T-helper 1 cell treated with Interleukin-12 subunit alpha and Interleukin-12 subunit beta and Interleukin-4 antibody, amounts not matched to agents 30 μg/mL and 1 μg/mL, for 36 hours (primary cell): ENCODE data around the gene ASB7.
A peak's percentile ranks its signal among the peaks of the same experiment; 100 is the strongest.
"Not testable (repeated sequence)": the region's sequence is repeated elsewhere in the genome, so short reads cannot be mapped to it uniquely, and the experiment has no call there.

Source experiments
- H3K27ac Mint-ChIP-seq: one replicate; pipeline ENCODE4 v1.8.0; 2021; ENCODE audit warnings: mild to moderate bottlenecking, mixed read lengths
- H3K27me3 Mint-ChIP-seq: one replicate; pipeline ENCODE4 v1.8.0; 2021; ENCODE audit warnings: low read depth, mixed read lengths
- H3K36me3 Mint-ChIP-seq: one replicate; pipeline ENCODE4 v1.8.0; 2021; ENCODE audit warnings: low read depth, mixed read lengths
- H3K4me1 Mint-ChIP-seq: one replicate; pipeline ENCODE4 v1.8.0; 2021; ENCODE audit warnings: low read depth, mixed read lengths
- H3K4me3 Mint-ChIP-seq: one replicate; pipeline ENCODE4 v1.8.0; 2021; ENCODE audit warnings: mild to moderate bottlenecking, moderate library complexity, mixed read lengths
- H3K9me3 Mint-ChIP-seq: one replicate; pipeline ENCODE4 v1.8.0; 2021; ENCODE audit warnings: mixed read lengths

Gene ASB7

GRCh38 chr15:100580414-100580813 is 22.0 kb upstream of the ASB7 start:
- H3K4me3 Mint-ChIP-seq = peak overlapping the region; percentile 14
- peak overlapping the region; percentile 82 for H3K27ac Mint-ChIP-seq
- H3K36me3 Mint-ChIP-seq = peaks cover 76% of the 10 kb centered on the region
- H3K27me3 Mint-ChIP-seq = no peaks in the 10 kb centered on the region
- peaks cover 20% of the 10 kb centered on the region for H3K9me3 Mint-ChIP-seq
- peaks cover 36% of the 10 kb centered on the region for H3K4me1 Mint-ChIP-seq

GRCh38 chr15:100588638-100589242 is 13.6 kb upstream of the ASB7 start:
- Mint-ChIP-seq H3K27ac (no peak overlapping the region), H3K4me1 (peaks cover 25% of the 10 kb centered on the region), H3K27me3 (no peaks in the 10 kb centered on the region), H3K4me3 (no peak overlapping the region), H3K36me3 (peaks cover 70% of the 10 kb centered on the region), H3K9me3 (peaks cover 54% of the 10 kb centered on the region)

GRCh38 chr15:100591163-100591562 is 11.2 kb upstream of the ASB7 start:
- H3K4me3 Mint-ChIP-seq, H3K27me3 Mint-ChIP-seq, H3K27ac Mint-ChIP-seq: not testable (repeated sequence)
- peaks cover 42% of the 10 kb centered on the region for H3K9me3 Mint-ChIP-seq
- peaks cover 43% of the 10 kb centered on the region for H3K4me1 Mint-ChIP-seq
- peaks cover 59% of the 10 kb centered on the region for H3K36me3 Mint-ChIP-seq

GRCh38 chr15:100591835-100592234 is 10.6 kb upstream of the ASB7 start:
- Mint-ChIP-seq H3K4me3 (no peak overlapping the region), H3K36me3 (peaks cover 55% of the 10 kb centered on the region), H3K4me1 (peaks cover 44% of the 10 kb centered on the region)

GRCh38 chr15:100592898-100593297 is 9.5 kb upstream of the ASB7 start:
- peak overlapping the region; percentile 54 for H3K4me3 Mint-ChIP-seq
- H3K4me1 Mint-ChIP-seq = peaks cover 50% of the 10 kb centered on the region
- no peaks in the 10 kb centered on the region for H3K27me3 Mint-ChIP-seq
- H3K36me3 Mint-ChIP-seq = peaks cover 51% of the 10 kb centered on the region
- H3K27ac Mint-ChIP-seq = peak overlapping the region; percentile 85
- H3K9me3 Mint-ChIP-seq = peaks cover 32% of the 10 kb centered on the region

More at GRCh38 chr15:100591835-100592234, 10.6 kb upstream of the ASB7 start:
- Mint-ChIP-seq H3K9me3 (peaks cover 40% of the 10 kb centered on the region), H3K27ac (peak overlapping the region; percentile 31), H3K27me3 (no peaks in the 10 kb centered on the region)

- Mint-ChIP-seq H3K9me3 (peaks cover 27% of the 10 kb centered on the region), H3K4me1 (peaks cover 54% of the 10 kb centered on the region), H3K27ac (peak overlapping the region; percentile 85), H3K36me3 (peaks cover 48% of the 10 kb centered on the region), H3K27me3 (no peaks in the 10 kb centered on the region), H3K4me3 (peak overlapping the region; percentile 41)
Measured at GRCh38 chr15:100593431-100593830, 9.0 kb upstream of the ASB7 start.

GRCh38 chr15:100595964-100596363 is 6.4 kb upstream of the ASB7 start:
- Mint-ChIP-seq H3K9me3 (peaks cover 9% of the 10 kb centered on the region), H3K36me3 (peaks cover 39% of the 10 kb centered on the region), H3K27me3 (no peaks in the 10 kb centered on the region), H3K27ac (peak overlapping the region; percentile 97), H3K4me1 (peaks cover 69% of the 10 kb centered on the region), H3K4me3 (peak overlapping the region; percentile 85)

- peak overlapping the region; percentile 85 for H3K4me3 Mint-ChIP-seq
- H3K27me3 Mint-ChIP-seq = no peaks in the 10 kb centered on the region
- H3K36me3 Mint-ChIP-seq = peaks cover 32% of the 10 kb centered on the region
- peaks cover 66% of the 10 kb centered on the region for H3K4me1 Mint-ChIP-seq
- peak overlapping the region; percentile 97 for H3K27ac Mint-ChIP-seq
- H3K9me3 Mint-ChIP-seq = peaks cover 6% of the 10 kb centered on the region
Measured at GRCh38 chr15:100596792-100597191, 5.6 kb upstream of the ASB7 start.

- Mint-ChIP-seq H3K4me1 (peaks cover 60% of the 10 kb centered on the region), H3K27ac (peak overlapping the region; percentile 97), H3K9me3 (no peaks in the 10 kb centered on the region)
Measured at GRCh38 chr15:100597862-100598261, 4.5 kb upstream of the ASB7 start.

GRCh38 chr15:100598655-100599054 is 3.7 kb upstream of the ASB7 start:
- Mint-ChIP-seq H3K4me3 (peak overlapping the region; percentile 48), H3K27me3 (no peaks in the 10 kb centered on the region), H3K9me3 (no peaks in the 10 kb centered on the region), H3K4me1 (peaks cover 57% of the 10 kb centered on the region), H3K36me3 (peaks cover 28% of the 10 kb centered on the region), H3K27ac (peak overlapping the region; percentile 81)

More at GRCh38 chr15:100597862-100598261, 4.5 kb upstream of the ASB7 start:
- Mint-ChIP-seq H3K36me3 (peaks cover 24% of the 10 kb centered on the region), H3K27me3 (no peaks in the 10 kb centered on the region), H3K4me3 (peak overlapping the region; percentile 85)

- Mint-ChIP-seq H3K4me1 (peaks cover 57% of the 10 kb centered on the region), H3K9me3 (no peaks in the 10 kb centered on the region), H3K36me3 (peaks cover 33% of the 10 kb centered on the region), H3K27ac (no peak overlapping the region), H3K4me3 (no peak overlapping the region), H3K27me3 (no peaks in the 10 kb centered on the region)
Measured at GRCh38 chr15:100601163-100601562, 1.2 kb upstream of the ASB7 start.

- H3K36me3 Mint-ChIP-seq = peaks cover 34% of the 10 kb centered on the region
- no peaks in the 10 kb centered on the region for H3K27me3 Mint-ChIP-seq
- H3K27ac Mint-ChIP-seq = no peak overlapping the region
- H3K9me3 Mint-ChIP-seq = no peaks in the 10 kb centered on the region
- no peak overlapping the region for H3K4me3 Mint-ChIP-seq
- H3K4me1 Mint-ChIP-seq = peaks cover 58% of the 10 kb centered on the region
Measured at GRCh38 chr15:100601617-100602063, 749 bp upstream of the ASB7 start.

GRCh38 chr15:100602823-100603393 is 519 bp downstream of the ASB7 start:
- Mint-ChIP-seq H3K4me3 (no peak overlapping the region), H3K27me3 (no peaks in the 10 kb centered on the region), H3K4me1 (peaks cover 53% of the 10 kb centered on the region), H3K27ac (peak overlapping the region; percentile 98), H3K9me3 (no peaks in the 10 kb centered on the region), H3K36me3 (peaks cover 37% of the 10 kb centered on the region)

- H3K27me3 Mint-ChIP-seq = no peaks in the 10 kb centered on the region
- H3K9me3 Mint-ChIP-seq = no peaks in the 10 kb centered on the region
- H3K4me3 Mint-ChIP-seq = no peak overlapping the region
- peaks cover 33% of the 10 kb centered on the region for H3K36me3 Mint-ChIP-seq
- peaks cover 22% of the 10 kb centered on the region for H3K4me1 Mint-ChIP-seq
- H3K27ac Mint-ChIP-seq = no peak overlapping the region
Measured at GRCh38 chr15:100612539-100612938, 10.2 kb downstream of the ASB7 start.

GRCh38 chr15:100613208-100613607 is 10.8 kb downstream of the ASB7 start:
- Mint-ChIP-seq H3K27me3 (no peaks in the 10 kb centered on the region), H3K9me3 (no peaks in the 10 kb centered on the region), H3K4me1 (peaks cover 20% of the 10 kb centered on the region), H3K36me3 (peaks cover 29% of the 10 kb centered on the region), H3K27ac (no peak overlapping the region), H3K4me3 (no peak overlapping the region)
